Measurements from ENCODE around the gene CD48. TPM values are rescaled to one million over a fixed set of nuclear protein-coding genes. Genes with fewer than 3 reads are reported as not detected.
"Not testable (repeated sequence)": the region's sequence is repeated elsewhere in the genome, so short reads cannot be mapped to it uniquely, and the experiment has no call there.

Gene CD48
- polyA plus RNA-seq, 1 of the 3 experiments (the other 2 are of a cell fraction): not detected

- TF ChIP-seq IRF3 (IDR thresholded peaks at IDR 0.05; ENCODE audit: low read depth, low read length) (no peak), SIN3A (IDR thresholded peaks at IDR 0.05; ENCODE audit: borderline replicate concordance, low read depth, low read length) (no peak), CHD2 (IDR thresholded peaks at IDR 0.05; ENCODE audit: low read length, partially characterized antibody) (no peak), PBX3 (IDR thresholded peaks at IDR 0.05) (no peak), RXRA (IDR thresholded peaks at IDR 0.05; ENCODE audit: borderline replicate concordance, low read depth) (no peak)
Observed at GRCh38 chr1:160713161-160713560, 1.5 kb upstream of the CD48 start (continued).

GRCh38 chr1:160712525-160713080 is 981 bp upstream of the CD48 start:
- WGBS (ENCODE audit: low lambda C conversion rate): 3% methylated on average over 5 of the region's 5 CpGs
- H3K4me2 ChIP-seq; DNase-seq; POLR2A ChIA-PET; H2AFZ ChIP-seq (ENCODE audit: low read depth); H3K27ac ChIP-seq (ENCODE audit: low read depth in 2 of 2, low read length in 1 of 2); H3K9ac ChIP-seq; H3K36me3 ChIP-seq (replicated peaks in 1 of 2; ENCODE audit: control insufficient read depth in 1 of 2, insufficient read depth in 2 of 2, low read length in 1 of 2); H3K79me2 ChIP-seq (ENCODE audit: insufficient read depth); H3K9me3 ChIP-seq; H4K20me1 ChIP-seq (ENCODE audit: insufficient read depth); CTCF ChIA-PET; H3K4me1 ChIP-seq (ENCODE audit: control insufficient read depth in 1 of 2, insufficient read depth in 2 of 2, low read depth in 1 of 2, low read length in 1 of 2); H3F3A ChIP-seq (replicated peaks; ENCODE audit: insufficient read depth); H3K9me2 ChIP-seq; H3K4me3 ChIP-seq (ENCODE audit: low read depth in 2 of 2, low read length in 1 of 2): not testable (repeated sequence)
- H3K27me3 ChIP-seq (ENCODE audit: insufficient read depth): peaks cover 28% of the 10 kb centered on the region; the same call in 1 of the 2 replicates

- Histone ChIP-seq H3K79me2 (ENCODE audit: insufficient read depth) (no peaks in the 10 kb centered on the region), H3F3A (replicated peaks; ENCODE audit: insufficient read depth) (no peaks in the 10 kb centered on the region), H3K9ac (no peak overlapping the region), H3K36me3 (replicated peaks in 1 of 2; ENCODE audit: control insufficient read depth in 1 of 2, insufficient read depth in 2 of 2, low read length in 1 of 2) (no peaks in the 10 kb centered on the region), H3K9me2 (no peaks in the 10 kb centered on the region), H3K9me3 (no peaks in the 10 kb centered on the region), H3K27me3 (ENCODE audit: insufficient read depth) (peaks cover 14% of the 10 kb centered on the region; the same call in 1 of the 2 replicates), H4K20me1 (ENCODE audit: insufficient read depth) (no peaks in the 10 kb centered on the region), H2AFZ (ENCODE audit: low read depth) (no peak overlapping the region), H3K27ac (ENCODE audit: low read depth in 2 of 2, low read length in 1 of 2) (no peak overlapping the region), H3K4me2 (no peak overlapping the region), H3K4me3 (ENCODE audit: low read depth in 2 of 2, low read length in 1 of 2) (no peak overlapping the region), H3K4me1 (ENCODE audit: control insufficient read depth in 1 of 2, insufficient read depth in 2 of 2, low read depth in 1 of 2, low read length in 1 of 2) (no peaks in the 10 kb centered on the region)
- DNase-seq: no peak
- no peak for TF ChIP-seq FOXJ3 (CRISPR knock-in tag; IDR thresholded peaks at IDR 0.05)
- TF ChIP-seq TEAD4 (IDR thresholded peaks at IDR 0.05; ENCODE audit: borderline replicate concordance, insufficient read depth): no peak
- no peak for TF ChIP-seq SMC3 (IDR thresholded peaks at IDR 0.05; ENCODE audit: low read depth, low read length)
- no peak for TF ChIP-seq RAD21 (IDR thresholded peaks at IDR 0.05; ENCODE audit: low read length)
- TF ChIP-seq RFX5 (IDR thresholded peaks at IDR 0.05; ENCODE audit: low read length): no peak
- TF ChIP-seq GATA2 (CRISPR knock-in tag; IDR thresholded peaks at IDR 0.05): no peak
- no peak for TF ChIP-seq MXI1 (IDR thresholded peaks at IDR 0.05; ENCODE audit: low read depth, low read length)
- no peak for TF ChIP-seq FOSL2 (IDR thresholded peaks at IDR 0.05; ENCODE audit: borderline replicate concordance, low read depth)
- no peak for TF ChIP-seq POLR2AphosphoS5 (IDR thresholded peaks at IDR 0.05; ENCODE audit: low read depth, low read length)
- no peak for TF ChIP-seq TCF12 (IDR thresholded peaks at IDR 0.05)
- no peak for TF ChIP-seq USF2 (IDR thresholded peaks at IDR 0.05; ENCODE audit: borderline replicate concordance, low read depth, low read length)
- TF ChIP-seq USF1 (IDR thresholded peaks at IDR 0.05; ENCODE audit: borderline replicate concordance, low read depth): no peak
- no peak for TF ChIP-seq PBX3 (IDR thresholded peaks at IDR 0.05)
- TF ChIP-seq CHD2 (IDR thresholded peaks at IDR 0.05; ENCODE audit: low read length, partially characterized antibody): no peak
- no peak for TF ChIP-seq NFIC (IDR thresholded peaks at IDR 0.05; ENCODE audit: borderline replicate concordance)
- TF ChIP-seq MAX (IDR thresholded peaks at IDR 0.05; ENCODE audit: low read depth): no peak
- POLR2A ChIA-PET: no interaction called here
- CTCF ChIA-PET: no interaction called here
- WGBS (ENCODE audit: low lambda C conversion rate): 0% methylated on average over 2 of the region's 2 CpGs
Observed at GRCh38 chr1:160711276-160711601, 383 bp downstream of the CD48 start.
